IPS DF 4.7 (cell line): ENCODE data around the gene MCF2L.
"Not testable (repeated sequence)": the region's sequence is repeated elsewhere in the genome, so short reads cannot be mapped to it uniquely, and the experiment has no call there.

Source experiments
- DNase-seq: peaks from one replicate; pipeline ENCODE4 v3.0.0-alpha.2; 2013; ENCODE audit warnings: low spot score; ENCODE audit errors: extremely low read depth

MCF2L gene, protein sequence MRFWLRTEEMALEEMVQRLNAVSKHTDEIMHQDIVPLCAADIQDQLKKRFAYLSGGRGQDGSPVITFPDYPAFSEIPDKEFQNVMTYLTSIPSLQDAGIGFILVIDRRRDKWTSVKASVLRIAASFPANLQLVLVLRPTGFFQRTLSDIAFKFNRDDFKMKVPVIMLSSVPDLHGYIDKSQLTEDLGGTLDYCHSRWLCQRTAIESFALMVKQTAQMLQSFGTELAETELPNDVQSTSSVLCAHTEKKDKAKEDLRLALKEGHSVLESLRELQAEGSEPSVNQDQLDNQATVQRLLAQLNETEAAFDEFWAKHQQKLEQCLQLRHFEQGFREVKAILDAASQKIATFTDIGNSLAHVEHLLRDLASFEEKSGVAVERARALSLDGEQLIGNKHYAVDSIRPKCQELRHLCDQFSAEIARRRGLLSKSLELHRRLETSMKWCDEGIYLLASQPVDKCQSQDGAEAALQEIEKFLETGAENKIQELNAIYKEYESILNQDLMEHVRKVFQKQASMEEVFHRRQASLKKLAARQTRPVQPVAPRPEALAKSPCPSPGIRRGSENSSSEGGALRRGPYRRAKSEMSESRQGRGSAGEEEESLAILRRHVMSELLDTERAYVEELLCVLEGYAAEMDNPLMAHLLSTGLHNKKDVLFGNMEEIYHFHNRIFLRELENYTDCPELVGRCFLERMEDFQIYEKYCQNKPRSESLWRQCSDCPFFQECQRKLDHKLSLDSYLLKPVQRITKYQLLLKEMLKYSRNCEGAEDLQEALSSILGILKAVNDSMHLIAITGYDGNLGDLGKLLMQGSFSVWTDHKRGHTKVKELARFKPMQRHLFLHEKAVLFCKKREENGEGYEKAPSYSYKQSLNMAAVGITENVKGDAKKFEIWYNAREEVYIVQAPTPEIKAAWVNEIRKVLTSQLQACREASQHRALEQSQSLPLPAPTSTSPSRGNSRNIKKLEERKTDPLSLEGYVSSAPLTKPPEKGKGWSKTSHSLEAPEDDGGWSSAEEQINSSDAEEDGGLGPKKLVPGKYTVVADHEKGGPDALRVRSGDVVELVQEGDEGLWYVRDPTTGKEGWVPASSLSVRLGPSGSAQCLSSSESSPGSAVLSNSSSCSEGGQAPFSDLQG

DNA sequence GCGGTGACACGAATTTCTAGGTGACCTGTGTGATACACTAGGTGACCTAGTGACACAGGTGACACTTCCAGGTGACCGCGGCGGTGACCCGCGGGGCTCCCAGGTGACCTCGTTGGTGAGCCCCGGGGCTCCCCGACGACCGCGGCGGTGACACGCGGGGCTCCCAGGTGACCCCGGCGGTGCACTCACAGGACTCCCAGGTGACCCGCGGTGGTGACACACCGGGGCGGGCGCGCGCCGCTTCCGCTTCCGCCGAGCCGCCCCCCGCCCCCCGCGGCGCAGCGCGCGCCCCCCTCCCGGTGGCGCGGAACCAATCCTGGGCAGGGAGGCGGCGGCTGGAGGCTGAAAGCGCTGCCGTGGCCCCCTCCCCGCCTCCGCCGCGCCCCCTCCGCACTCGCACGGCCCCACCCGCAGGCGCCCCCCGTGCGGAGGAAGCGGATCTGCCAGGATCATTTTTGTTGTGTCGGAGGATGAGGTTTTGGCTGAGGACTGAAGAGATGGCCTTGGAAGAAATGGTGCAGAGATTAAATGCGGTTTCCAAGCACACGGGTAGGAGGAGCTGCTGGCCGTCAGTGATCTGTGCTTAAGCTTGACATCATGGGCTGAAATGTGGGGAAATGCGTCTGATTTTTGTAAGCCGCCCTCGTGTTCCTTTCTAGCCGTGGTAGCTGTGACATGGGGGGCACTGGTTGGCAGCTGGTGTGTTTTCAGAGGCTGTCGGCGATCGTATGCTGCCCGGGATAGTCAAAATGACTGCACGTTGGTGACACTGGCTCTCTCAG, at the start of gene MCF2L:
Gene MCF2L (plus strand): TSS at position 305 of the 782 bp plus-strand sequence. CDS start 166 bp downstream, at position 471.
- DNase-seq: no peak

DNA sequence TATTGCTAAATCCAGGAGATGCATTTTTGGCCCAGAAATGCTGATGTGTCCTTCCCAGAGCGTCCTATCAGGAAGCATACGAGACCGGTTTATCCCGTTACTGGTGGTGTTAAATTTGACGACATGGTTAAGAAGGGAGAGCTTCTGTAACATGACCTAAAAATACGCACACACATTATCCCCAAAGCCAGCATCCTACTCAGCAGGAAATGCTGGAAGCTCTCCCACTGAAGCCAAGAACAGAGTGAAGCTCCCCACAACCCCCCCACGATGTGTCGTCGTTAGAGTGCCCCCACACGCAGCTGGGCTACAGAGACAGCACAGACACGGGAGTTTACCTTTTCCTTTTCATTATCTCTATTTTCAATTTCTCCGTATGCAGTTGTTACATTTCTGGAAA, 45.1 kb upstream of the MCF2L start:
- DNase-seq: no peak

DNA sequence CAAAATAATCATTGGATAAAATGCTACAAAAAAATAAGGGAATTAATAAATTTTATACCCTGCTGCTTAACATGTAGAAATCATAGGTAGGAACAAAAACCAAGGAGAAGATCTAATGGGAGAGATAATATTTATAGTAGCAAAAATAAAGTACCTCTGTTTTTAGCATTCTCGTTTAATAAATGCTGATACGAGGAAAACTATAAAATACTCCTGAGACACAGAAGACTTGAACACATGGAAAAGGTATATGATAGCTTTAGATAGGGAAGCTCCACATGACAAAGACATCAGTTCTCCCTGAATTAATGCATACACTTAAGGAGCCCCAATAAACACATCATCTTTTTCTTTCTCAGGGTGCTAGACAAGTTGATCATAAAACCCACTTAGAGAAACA, 44.6 kb upstream of the MCF2L start:
- DNase-seq: no peak

DNA sequence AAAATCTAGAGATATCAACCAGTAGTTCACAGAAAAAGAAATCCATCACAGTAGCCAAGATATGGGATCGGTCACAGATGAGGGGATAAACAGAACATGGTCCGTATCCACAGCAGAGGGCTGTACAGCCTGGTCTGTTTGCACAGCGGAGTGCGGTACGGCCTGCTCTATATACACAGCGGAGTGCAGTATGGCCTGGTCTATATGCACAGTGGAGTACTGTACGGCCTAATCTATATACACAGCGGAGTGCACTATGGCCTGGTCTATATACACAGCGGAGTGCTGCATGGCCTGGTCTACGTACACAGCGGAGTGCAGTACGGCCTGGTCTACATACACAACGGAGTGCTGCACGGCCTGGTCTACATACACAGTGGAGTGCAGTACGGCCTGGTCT, 43.0 kb upstream of the MCF2L start:
- DNase-seq: no peak

DNA sequence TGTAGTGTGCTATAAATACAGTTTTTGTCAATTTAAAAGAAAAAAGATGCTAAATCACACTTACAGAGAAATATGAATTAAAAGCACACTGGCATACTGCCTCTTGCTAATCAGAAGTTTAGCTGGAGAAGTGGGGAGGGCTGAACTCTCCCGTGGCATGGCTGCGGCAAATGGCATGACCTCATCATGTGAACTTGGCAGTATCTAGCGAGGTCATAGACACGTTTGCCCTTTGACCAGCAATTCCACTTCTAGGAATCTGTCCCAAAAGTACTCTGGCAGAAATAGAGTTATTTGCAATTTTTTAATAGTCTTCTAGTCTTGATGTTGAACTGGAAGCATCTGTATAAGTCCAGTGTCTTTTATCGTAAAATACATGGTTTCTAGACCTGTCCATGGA, 42.0 kb upstream of the MCF2L start:
- no peak for DNase-seq

DNA sequence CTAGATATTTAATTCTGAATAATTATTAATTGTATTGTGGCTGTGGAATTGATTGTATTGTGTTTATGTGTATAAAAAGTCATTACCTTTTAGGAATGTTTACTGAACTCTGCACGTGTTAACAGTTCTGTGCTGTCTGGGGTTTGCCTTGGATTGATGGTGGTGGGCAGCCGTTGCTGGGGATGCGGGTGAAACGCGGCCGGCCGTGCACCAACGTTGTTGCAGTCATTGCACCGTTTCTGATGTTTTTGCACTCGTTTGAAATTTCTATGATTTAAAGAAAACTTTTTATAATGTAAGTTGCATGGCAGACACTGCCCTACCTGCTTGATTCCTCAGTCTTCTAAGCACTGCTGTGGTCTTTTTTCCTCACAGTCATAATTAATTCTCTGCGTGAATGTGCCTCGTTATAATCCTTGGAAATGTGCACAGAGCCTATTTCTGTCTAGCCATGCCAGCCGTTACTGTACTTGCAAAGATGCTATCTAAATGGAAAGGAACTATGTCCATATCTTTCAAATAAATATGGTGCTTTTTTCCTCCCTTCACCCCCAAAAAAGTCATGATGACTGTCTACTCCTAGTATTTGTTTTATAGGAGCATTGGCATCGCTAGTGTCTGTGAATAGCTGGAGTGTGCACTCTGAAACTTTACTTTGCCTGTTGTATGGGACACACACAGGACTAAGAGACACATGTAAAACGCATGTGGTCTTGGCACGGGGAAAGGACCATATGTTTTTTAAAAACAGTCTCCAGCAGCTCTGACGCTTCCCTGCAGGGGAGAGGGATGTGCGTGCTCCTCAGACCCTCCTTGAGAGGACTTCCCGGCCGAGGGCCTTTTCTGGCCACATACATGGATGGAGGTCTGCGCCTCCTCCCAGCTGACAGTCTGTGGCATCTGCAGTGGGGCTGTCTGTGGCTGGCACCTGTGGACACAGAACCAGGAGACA, 40.7 kb upstream of the MCF2L start:
- DNase-seq: no peak

DNA sequence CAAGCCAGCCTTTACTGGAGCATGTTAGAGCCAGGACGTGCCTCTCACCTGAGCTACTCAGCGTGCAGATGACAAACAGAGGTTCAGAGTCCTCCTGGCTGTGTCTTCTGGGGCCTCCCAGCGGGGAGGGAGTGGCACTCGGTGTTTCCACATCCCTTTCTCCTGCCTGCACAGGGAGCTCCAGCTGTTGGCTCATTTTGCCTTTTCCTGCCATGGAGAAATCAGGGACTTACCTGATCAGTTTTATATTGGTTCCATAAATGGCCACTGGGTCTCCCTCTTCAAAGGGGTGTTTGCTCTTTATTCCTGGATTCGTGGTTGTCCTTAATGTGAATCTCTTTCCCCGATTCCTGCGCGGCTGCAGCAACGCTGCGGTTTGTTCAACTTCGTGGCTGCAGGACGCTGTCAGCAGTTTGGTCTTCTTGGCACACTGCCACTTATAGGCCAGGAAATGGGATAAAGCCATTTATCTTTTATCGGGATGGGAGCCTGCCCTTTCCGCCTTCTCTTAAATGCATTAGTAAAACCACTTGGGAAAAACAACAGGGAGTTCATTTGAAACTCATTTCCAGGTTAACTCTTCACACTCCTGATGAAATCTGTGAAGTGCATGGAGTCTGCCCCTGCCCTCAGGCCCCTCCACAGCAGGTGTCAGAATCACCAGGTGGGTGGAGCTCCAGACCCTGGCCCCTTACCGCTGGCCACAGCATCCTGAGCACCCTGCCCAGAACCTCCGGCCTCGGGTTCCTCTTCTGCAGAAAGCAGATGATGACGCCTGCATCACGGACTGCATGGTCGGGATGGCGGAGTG, 39.8 kb upstream of the MCF2L start:
- no peak for DNase-seq

DNA sequence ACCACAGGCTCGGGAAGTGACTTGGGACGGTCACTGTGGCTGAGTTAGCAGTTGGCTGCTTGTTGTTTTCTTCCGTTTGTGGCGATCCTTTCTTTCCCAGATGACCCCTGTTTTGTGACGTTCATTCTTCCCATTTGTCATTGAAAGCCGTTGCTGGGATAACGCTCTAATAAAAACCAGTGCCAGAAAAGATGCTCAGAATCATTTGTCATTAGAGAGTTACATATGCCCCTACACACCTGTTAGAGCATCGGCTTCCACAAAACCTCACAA, 39.3 kb upstream of the MCF2L start:
- DNase-seq: no peak

DNA sequence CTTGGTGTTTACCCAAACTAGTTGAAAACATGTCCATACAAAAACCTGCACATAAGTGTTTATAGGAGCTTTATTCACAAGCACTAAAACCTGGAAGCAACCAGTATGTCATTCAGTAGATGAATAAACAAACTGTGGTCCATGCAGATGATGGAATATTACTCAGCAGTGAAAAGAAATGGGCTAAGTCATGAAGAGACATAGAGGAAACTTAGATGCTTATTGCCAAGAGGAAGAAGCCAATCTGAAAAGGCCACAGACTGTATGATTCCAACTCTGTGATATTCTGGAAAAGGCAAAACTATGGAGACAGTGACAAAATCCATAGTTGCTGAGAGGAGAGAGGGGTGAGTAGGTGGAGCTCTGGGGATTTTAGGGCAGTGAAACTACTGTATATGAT, 38.8 kb upstream of the MCF2L start:
- no peak for DNase-seq

DNA sequence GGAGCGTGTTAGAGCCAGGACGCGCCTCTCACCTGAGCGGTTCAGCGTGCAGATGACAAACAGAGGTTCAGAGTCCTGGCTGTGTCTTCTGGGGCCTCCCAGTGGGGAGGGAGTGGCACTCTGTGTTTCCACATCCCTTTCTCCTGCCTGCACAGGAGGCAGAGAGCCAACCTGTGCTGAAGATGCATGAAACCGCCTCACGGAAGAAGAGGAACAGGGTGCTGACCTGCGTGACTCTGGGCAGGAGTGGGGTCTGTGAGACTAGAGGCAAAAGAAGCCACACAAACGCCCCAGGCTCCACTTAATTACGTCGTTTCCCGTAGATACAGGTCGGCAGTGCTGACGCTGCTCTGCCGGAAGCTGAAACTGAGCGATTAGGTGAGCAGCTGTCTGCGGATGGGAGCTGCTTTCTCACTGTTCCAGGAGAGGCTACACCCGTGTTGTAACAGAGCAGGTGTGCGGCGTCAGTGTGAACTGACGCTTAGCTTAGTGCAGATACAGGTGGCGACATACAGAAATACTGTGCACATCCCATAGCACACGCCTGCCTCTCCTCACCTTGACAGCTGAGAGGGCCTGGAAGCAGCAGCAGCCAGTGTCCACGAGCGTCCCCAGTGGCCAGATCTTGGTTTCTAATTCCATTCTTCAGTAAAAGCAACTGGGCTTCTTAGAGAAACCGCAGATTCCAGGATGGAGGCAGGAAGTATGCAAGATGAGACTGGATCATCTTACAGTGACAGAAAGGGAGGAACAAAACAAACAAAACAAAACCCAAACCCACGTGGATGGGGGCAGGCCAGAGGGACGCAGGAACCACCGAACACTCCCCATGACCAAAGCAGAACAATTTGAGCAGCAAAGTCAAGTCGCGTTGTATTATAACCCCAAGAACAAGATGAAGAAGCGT, 37.7 kb upstream of the MCF2L start:
- DNase-seq: peak; percentile 58

DNA sequence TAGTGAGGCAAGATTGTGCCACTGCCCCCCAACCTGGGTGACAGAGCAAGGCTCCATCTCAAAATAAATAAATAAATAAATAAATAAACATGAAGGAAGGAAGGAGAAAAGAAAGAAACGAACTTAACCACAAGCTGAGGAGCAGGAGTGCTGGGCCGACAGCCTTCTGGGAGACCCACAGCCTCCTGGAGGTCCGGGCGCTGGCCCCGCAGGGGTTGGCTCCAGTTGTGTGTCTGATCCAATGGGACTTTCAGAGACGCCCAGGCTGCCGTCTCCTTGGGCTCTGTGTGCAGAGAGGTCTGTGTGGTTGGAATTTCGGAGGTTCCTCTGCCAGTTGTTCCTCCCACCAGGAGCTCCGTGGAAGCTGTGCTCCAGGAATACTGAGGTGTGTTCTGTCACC, 36.0 kb upstream of the MCF2L start:
- no peak for DNase-seq

DNA sequence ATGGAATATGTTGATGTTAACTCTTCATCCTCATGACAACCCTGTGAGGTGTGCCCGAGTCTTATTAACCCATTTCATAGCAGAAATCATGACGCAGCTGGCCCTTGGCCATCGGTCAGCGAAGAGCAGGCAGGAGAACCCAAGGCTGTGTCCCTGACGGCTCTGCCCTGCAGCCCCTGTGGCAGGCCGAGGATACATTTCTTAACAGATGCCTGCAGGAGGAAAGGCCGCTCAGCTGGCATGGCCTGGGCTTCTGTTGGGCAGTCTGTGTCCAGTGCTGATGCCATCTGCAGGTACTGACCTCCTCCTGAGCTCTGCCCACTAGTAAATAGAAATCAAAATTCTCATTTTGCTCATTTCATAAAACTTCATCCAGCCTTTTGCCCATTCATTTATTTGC, 35.4 kb upstream of the MCF2L start:
- DNase-seq: no peak

DNA sequence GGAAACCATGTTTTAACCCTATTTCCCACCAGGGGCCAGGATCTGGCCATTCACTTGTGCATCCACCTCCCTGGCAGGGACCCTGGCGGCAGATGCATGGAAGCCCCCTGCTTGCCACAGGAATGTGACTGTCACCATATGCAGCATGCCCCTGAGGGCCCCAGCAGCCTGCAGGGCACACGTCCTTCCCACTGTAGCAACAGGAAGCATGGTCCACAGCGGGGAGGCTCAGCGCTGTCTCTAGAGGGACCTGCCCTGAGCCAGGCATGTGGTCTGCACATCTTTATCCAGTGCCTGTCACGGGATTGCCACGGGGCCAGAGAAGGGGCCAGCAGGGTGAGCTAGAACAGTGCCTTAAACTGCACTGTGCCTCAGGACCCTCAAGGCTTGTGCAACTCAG, 34.9 kb upstream of the MCF2L start:
- no peak for DNase-seq

DNA sequence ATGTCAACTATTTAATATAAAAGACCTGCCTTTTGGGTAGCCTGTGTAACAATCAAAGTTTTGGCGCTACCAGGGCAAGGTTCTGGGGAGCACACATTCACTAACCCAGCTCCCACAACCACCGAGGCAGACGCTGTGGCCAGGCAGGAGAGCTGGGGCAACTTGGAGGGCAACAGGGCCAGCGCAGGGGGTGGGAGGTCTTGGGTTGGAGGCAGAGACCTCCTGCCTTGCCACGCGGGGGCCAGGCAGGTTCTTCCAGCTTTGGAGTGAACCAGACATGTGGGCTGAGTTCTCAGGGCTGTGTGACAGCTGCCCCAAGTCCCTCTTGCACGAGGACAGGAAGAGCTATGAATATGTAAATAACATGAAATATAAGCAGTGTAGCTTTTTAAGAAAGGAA, 30.3 kb upstream of the MCF2L start:
- no peak for DNase-seq

DNA sequence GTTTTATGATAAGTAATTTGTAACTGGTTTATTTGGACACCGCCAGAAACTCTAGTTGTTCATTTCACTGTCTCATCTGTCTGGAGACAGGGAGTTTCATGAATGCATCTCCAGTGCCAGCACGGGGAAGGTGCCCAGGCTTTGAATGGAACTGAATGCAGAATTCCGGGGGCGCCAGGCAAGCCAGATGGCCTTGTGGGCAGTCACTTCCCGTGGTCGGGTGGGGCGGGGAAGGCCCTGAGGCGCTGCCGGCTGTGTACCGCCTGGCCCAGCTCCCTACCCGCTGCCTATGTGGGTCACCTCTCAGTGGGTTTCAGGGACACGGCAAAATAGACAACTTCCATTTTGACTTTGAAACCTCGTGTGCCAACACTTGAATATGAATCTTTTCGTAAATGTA, 28.8 kb upstream of the MCF2L start:
- no peak for DNase-seq

DNA sequence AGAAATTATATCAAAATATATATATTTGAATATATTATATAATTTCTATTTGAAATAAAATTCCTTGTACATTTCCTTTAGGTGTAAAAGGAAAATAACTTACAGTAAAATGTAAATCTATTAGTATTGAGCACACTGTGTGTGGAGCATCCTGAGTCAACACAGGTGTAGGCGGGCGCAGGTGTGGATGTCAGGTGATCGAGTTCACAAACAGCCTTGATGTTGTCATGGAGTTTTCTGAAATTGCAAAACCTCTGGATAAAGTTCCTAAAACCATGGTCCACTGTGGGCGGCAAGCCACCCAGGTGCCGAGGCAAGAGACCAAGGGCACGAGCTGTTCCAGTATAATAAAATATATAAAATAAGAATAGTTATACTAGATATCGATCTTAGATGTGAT, 27.7 kb upstream of the MCF2L start:
- DNase-seq: no peak

DNA sequence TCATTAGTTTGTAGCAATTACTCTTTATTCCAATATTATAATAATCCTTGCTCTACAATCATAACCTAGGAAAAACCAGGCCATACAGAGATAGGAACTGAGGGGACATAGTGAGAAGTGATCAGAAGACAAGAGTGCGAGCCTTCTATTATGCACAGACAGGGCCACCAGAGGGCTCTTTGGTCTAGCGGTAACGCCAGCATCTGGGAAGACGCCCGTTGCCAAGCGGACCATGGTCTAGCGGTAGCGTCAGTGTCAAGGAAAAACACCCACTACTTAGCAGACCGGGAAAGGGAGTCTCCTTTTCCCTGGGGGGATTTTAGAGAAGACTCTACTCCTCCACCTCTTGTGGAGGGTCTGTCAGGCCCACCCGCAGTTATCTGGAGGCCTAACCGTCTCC, 27.2 kb upstream of the MCF2L start:
- DNase-seq: not testable (repeated sequence)

DNA sequence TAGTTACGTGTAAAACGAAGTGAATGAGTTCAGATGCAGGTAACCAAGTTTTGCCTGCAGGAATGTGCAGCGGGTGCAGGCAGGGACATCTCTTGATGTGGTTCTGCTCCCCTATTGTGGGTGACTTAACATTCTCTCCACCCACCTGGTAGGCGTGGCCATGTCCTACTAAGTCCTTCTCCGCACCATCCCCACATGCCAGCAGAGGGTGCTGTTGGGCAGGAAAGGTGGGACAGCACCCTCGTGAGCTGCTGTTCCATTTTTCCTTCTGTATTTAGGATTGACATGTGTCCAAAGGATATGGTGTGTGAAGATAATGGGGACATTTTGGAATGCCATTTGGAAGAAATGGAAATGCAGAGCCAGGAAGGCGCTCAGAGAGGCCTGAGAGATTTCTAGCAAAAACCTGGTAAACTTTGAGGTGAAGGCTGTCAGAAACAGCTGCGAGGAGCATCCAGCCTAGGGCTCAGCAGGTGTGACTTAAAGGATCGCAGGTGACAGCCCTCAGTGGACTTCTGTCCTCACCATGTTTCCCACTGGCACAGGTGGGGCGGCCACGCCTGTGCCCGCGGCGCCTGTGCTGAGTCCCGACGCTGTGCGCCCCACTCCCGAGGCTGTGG, 26.2 kb upstream of the MCF2L start:
- DNase-seq: peak; percentile 90
